Left ventricle myocardium inferior (tissue), 1 donor: Measurements from ENCODE around the gene PROS1. TPM values are rescaled to one million over a fixed set of nuclear protein-coding genes. Genes with fewer than 3 reads are reported as not detected.
A peak's percentile ranks its signal among the peaks of the same experiment; 100 is the strongest.

Experiments
- DNase-seq: peaks from one replicate; pipeline ENCODE4 v3.0.0-alpha.2; 2020
- H3K27ac ChIP-seq: fragments of 200-600 bp; replicated peaks from 2 replicates; pipeline ENCODE4 v1.8.0; 2021
- H3K27me3 ChIP-seq: fragments of 200-600 bp; 2 replicates; pipeline ENCODE4 v1.8.0; 2021; ENCODE audit warnings: low read depth
- H3K36me3 ChIP-seq: fragments of 200-600 bp; 2 replicates; pipeline ENCODE4 v1.8.0; 2021
- H3K4me1 ChIP-seq: fragments of 200-600 bp; 2 replicates; pipeline ENCODE4 v1.8.0; 2021
- H3K4me3 ChIP-seq: fragments of 200-600 bp; 2 replicates; pipeline ENCODE4 v1.8.0; 2021; ENCODE audit warnings: mild to moderate bottlenecking, moderate library complexity
- H3K9me3 ChIP-seq: fragments of 200-600 bp; replicated peaks from 2 replicates; pipeline ENCODE4 v1.8.0; 2021
- CTCF ChIP-seq: fragments of 200-600 bp; IDR thresholded peaks from 2 replicates; pipeline ENCODE4 v1.8.0; 2021; ENCODE audit warnings: antibody characterized with exemption, mild to moderate bottlenecking, borderline replicate concordance
- intact Hi-C: fragments of 100-400 bp; cut with micrococcal nuclease; formaldehyde crosslinking; loops from one replicate; pipeline ENCODE4 v1.11.0; 2022
- total RNA-seq: library from RNA; stranded (reverse); fragmentation: NEBNext Ultra II Directional; extraction: Animal tissue kit (Norgen Biotek cat#: 25700); gene quantifications from one replicate; pipeline ENCODE4 v1.2.1, GENCODE V29; 2021
- donor health status: DM: no; HTN: yes; CAD: no; lungs with severe emphysema.

Gene PROS1
- total RNA-seq, 1 donor from 2014 or later: 48.3 TPM

GRCh38 chr3:93988283-93988682, 14.6 kb upstream of the PROS1 start:
- H3K9me3 ChIP-seq: no peaks in the 10 kb centered on the region

GRCh38 chr3:93984618-93985017, 10.9 kb upstream of the PROS1 start:
- H3K27me3 ChIP-seq: no peaks in the 10 kb centered on the region
- H3K4me3 ChIP-seq: no peak overlapping the region
- TF ChIP-seq CTCF: no peak
- H3K27ac ChIP-seq: no peak overlapping the region
- H3K36me3 ChIP-seq: no peaks in the 10 kb centered on the region
- intact Hi-C loops: no loop called here
- H3K4me1 ChIP-seq: peaks cover 25% of the 10 kb centered on the region
- DNase-seq: no peak
- H3K9me3 ChIP-seq: no peaks in the 10 kb centered on the region

More at GRCh38 chr3:93988283-93988682, 14.6 kb upstream of the PROS1 start:
- Histone ChIP-seq H3K4me1 (peaks cover 9% of the 10 kb centered on the region), H3K27me3 (no peaks in the 10 kb centered on the region), H3K36me3 (no peaks in the 10 kb centered on the region), H3K27ac (no peak overlapping the region), H3K4me3 (no peak overlapping the region)
- intact Hi-C loops: no loop called here
- no peak for TF ChIP-seq CTCF
- DNase-seq: no peak

- Histone ChIP-seq H3K27me3 (no peaks in the 10 kb centered on the region), H3K4me1 (peaks cover 23% of the 10 kb centered on the region), H3K27ac (no peak overlapping the region), H3K9me3 (no peaks in the 10 kb centered on the region), H3K4me3 (no peak overlapping the region), H3K36me3 (no peaks in the 10 kb centered on the region)
- DNase-seq: no peak
- intact Hi-C loops: no loop called here
- TF ChIP-seq CTCF: no peak
These were observed 9.7 kb upstream of the PROS1 start for GRCh38 chr3:93983408-93983807.

GRCh38 chr3:93981649-93982048, 8.0 kb upstream of the PROS1 start:
- H3K9me3 ChIP-seq: no peaks in the 10 kb centered on the region
- no peak overlapping the region for H3K4me3 ChIP-seq
- TF ChIP-seq CTCF: no peak
- intact Hi-C loops: no loop called here
- no peak overlapping the region for H3K27ac ChIP-seq
- no peaks in the 10 kb centered on the region for H3K27me3 ChIP-seq
- peaks cover 21% of the 10 kb centered on the region for H3K4me1 ChIP-seq
- no peak for DNase-seq
- no peaks in the 10 kb centered on the region for H3K36me3 ChIP-seq

- no peaks in the 10 kb centered on the region for H3K27me3 ChIP-seq
- H3K9me3 ChIP-seq: no peaks in the 10 kb centered on the region
- peak within 1 kb of the TSS; percentile 93 for H3K4me3 ChIP-seq
- no peak for TF ChIP-seq CTCF
- H3K36me3 ChIP-seq: no peaks in the 10 kb centered on the region
- peak within 1 kb of the TSS; percentile 95 for H3K27ac ChIP-seq
- peaks cover 18% of the 10 kb centered on the region for H3K4me1 ChIP-seq
- intact Hi-C loops: no loop called here
- DNase-seq: peak; percentile 98
These were observed 6.4 kb upstream of the PROS1 start, which contains the start of gene ARL13B for GRCh38 chr3:93979850-93980676. TSS of gene ARL13B (plus strand) at chr3:93980155. CDS start at chr3:93980424, 269 bp downstream.
